PFSK-1 (cell line): ENCODE data around the gene GPATCH2.

ENCODE experiments used
- POLR2AphosphoS5 ChIP-seq: IDR thresholded peaks from 2 replicates; pipeline ENCODE4 v1.6.1; 2012; ENCODE audit warnings: low read depth, mild to moderate bottlenecking, control low read depth, low read length, moderate library complexity
- TAF1 ChIP-seq: IDR thresholded peaks from 2 replicates; pipeline ENCODE4 v1.6.1; 2012; ENCODE audit warnings: low read length, control low read depth, borderline replicate concordance; ENCODE audit not compliant: insufficient read depth
- TF ChIP-seq, protein P1 (sequence below), 2 experiments: IDR thresholded peaks; 2 replicates each; pipeline versions ENCODE4 v1.6.1 to v1.8.0; 2011 to 2012; ENCODE audit warnings: low read depth in 2 of 2, low read length in 2 of 2, control low read depth in 1 of 2, inconsistent platforms in 1 of 2, mild to moderate bottlenecking in 1 of 2, moderate library complexity in 1 of 2; ENCODE audit not compliant: insufficient read depth in 1 of 2

DNA sequence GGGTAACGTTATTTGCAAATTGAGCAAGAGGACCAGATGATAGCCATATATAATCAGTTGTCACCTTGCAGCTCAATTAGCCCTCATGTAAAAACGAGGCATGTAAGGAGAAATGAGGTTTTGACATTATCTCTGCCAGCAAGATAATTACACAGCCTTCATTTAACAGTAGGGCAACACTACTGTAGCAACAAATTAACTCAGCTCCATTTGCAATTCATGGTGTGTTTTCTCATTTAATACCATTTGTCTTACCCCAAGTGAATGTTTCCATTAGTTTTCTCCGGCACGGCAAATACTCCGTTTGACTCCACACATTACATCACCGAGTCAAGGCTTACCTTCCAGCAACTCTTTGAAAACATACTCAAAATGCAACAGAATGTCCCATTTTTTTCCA lies 66.7 kb downstream of the GPATCH2 start:
- no peak for TF ChIP-seq TAF1
- TF ChIP-seq, protein P1, sequence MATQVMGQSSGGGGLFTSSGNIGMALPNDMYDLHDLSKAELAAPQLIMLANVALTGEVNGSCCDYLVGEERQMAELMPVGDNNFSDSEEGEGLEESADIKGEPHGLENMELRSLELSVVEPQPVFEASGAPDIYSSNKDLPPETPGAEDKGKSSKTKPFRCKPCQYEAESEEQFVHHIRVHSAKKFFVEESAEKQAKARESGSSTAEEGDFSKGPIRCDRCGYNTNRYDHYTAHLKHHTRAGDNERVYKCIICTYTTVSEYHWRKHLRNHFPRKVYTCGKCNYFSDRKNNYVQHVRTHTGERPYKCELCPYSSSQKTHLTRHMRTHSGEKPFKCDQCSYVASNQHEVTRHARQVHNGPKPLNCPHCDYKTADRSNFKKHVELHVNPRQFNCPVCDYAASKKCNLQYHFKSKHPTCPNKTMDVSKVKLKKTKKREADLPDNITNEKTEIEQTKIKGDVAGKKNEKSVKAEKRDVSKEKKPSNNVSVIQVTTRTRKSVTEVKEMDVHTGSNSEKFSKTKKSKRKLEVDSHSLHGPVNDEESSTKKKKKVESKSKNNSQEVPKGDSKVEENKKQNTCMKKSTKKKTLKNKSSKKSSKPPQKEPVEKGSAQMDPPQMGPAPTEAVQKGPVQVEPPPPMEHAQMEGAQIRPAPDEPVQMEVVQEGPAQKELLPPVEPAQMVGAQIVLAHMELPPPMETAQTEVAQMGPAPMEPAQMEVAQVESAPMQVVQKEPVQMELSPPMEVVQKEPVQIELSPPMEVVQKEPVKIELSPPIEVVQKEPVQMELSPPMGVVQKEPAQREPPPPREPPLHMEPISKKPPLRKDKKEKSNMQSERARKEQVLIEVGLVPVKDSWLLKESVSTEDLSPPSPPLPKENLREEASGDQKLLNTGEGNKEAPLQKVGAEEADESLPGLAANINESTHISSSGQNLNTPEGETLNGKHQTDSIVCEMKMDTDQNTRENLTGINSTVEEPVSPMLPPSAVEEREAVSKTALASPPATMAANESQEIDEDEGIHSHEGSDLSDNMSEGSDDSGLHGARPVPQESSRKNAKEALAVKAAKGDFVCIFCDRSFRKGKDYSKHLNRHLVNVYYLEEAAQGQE (IDR thresholded peaks at IDR 0.05; ENCODE audit: insufficient read depth in 1 of 2, low read depth in 2 of 2, low read length in 2 of 2) = no peak
- no peak for TF ChIP-seq POLR2AphosphoS5
